Gastroesophageal sphincter (tissue), 3 donors: ENCODE results near the gene ZNF157.

ENCODE experiments used
- CTCF ChIP-seq, 4 experiments: fragments of 200-600 bp in 2 of 4; fragments of 450-650 bp in 2 of 4; sonication (generic) in 1 of 4; IDR thresholded peaks; one replicate each; pipeline ENCODE4 v1.5.1; 2017 to 2019; ENCODE audit warnings: antibody characterized with exemption in 4 of 4, mild to moderate bottlenecking in 2 of 4, moderate library complexity in 2 of 4
- POLR2AphosphoS5 ChIP-seq: sonication (generic); formaldehyde crosslinking; IDR thresholded peaks from one replicate; pipeline ENCODE4 v1.6.1; 2017; ENCODE audit warnings: antibody characterized with exemption

- TF ChIP-seq POLR2AphosphoS5 (no peak), CTCF (IDR thresholded peaks at IDR 0.05) (no peak)
These were observed 4.2 kb upstream of the ZNF157 start for GRCh38 chrX:47366041-47366722.
